Aorta (tissue), 5 donors: Measurements from ENCODE around the gene KIRREL2. TPM values are rescaled to one million over a fixed set of nuclear protein-coding genes. Genes with fewer than 3 reads are reported as not detected.

ENCODE experiments used
- ATAC-seq: fragments of 200-7000 bp; cut with Tn5 transposase; one replicate; pipeline ENCODE4 v1.9.1; 2022; ENCODE audit warnings: moderate library complexity; ENCODE audit not compliant: low FRiP score
- DNase-seq, 2 donors: peaks; one replicate each; pipeline ENCODE4 v3.0.0-alpha.2; 2020
- H3K27ac ChIP-seq, 2 donors: one replicate each; pipeline ENCODE4 v1.5.1; 2013; ENCODE audit warnings: low read length in 2 of 2, mild to moderate bottlenecking in 2 of 2, moderate library complexity in 2 of 2, control low read depth in 1 of 2, inconsistent platforms in 1 of 2, low read depth in 1 of 2
- H3K27me3 ChIP-seq, 2 donors: one replicate each; pipeline ENCODE4 v1.6.1; 2013; ENCODE audit warnings: control low read depth in 1 of 2, low read length in 1 of 2, mild to moderate bottlenecking in 1 of 2, moderate library complexity in 1 of 2; ENCODE audit not compliant: insufficient read depth in 2 of 2, control insufficient read depth in 1 of 2
- H3K36me3 ChIP-seq, 2 donors: one replicate each; pipeline ENCODE4 v1.6.1; 2013; ENCODE audit warnings: control low read depth in 1 of 2, low read length in 1 of 2, mild to moderate bottlenecking in 1 of 2; ENCODE audit not compliant: insufficient read depth in 2 of 2, control insufficient read depth in 1 of 2
- H3K4me1 ChIP-seq, 2 donors: one replicate each; pipeline ENCODE4 v1.6.1; 2013; ENCODE audit warnings: low read length in 2 of 2, control low read depth in 1 of 2, mild to moderate bottlenecking in 1 of 2, moderate library complexity in 1 of 2; ENCODE audit not compliant: insufficient read depth in 2 of 2, control insufficient read depth in 1 of 2
- H3K4me3 ChIP-seq, 2 donors: one replicate each; pipeline ENCODE4 v1.5.1; 2013; ENCODE audit warnings: low read length in 2 of 2, control low read depth in 1 of 2, mild to moderate bottlenecking in 1 of 2
- H3K9me3 ChIP-seq: one replicate; pipeline ENCODE4 v1.6.1; 2013; ENCODE audit warnings: mild to moderate bottlenecking, low read length; ENCODE audit not compliant: control insufficient read depth
- WGBS, 2 donors: extraction: QIAGEN DNeasy Blood & Tissue Kit; methylation state at CpG; one replicate each; pipeline ENCODE4 v1.1.7; 2013; 5-methylcytosine and 5-hydroxymethylcytosine counted together
- intact Hi-C, 2 donors: fragments of 100-400 bp; cut with DNase I; formaldehyde crosslinking; loops; one replicate each; pipeline versions ENCODE4 v1.14.2 to v1.15.0; 2022
- long read RNA-seq, 2 donors: library from polyadenylated mRNA; unstranded; transcript quantifications; one replicate each; pipeline ENCODE4 v2.0.0, GENCODE V29; 2020 to 2021
- polyA plus RNA-seq, 2 donors: library from polyadenylated mRNA; stranded (reverse); fragments of 200-250 nt; gene quantifications; one replicate each; pipeline ENCODE4 v1.2.3, GENCODE V29; 2013
- total RNA-seq, 2 donors: library from RNA; stranded (reverse); fragmentation: NEBNext Ultra II Directional; extraction: Animal tissue kit (Norgen Biotek cat#: 25700); gene quantifications; one replicate each; pipeline ENCODE4 v1.2.1, GENCODE V29; 2021
- donor health status: healthy with polysubstance abuse.
- donor health status: Bipolar disorder and iron deficiency.
- donor health status: DM: no; HTN: no; CAD: no.
- donor health status: DM: no; HTN: no; CAD: no.
- donor health status: DM: yes; HTN: yes; CAD: no.

KIRREL2 gene
- total RNA-seq: not detected
- under 1 TPM; 0.08 to 0.50 TPM for polyA plus RNA-seq
- long read RNA-seq, donor 1: 0 reads
- long read RNA-seq, donor 2: 0 reads

- Histone ChIP-seq H3K27me3 (no peaks in the 10 kb centered on the region), H3K4me1 (no peaks in the 10 kb centered on the region), H3K27ac (no peak within 1 kb of the TSS), H3K4me3 (peak within 1 kb of the TSS in 1 of 2 donors; percentile 22), H3K36me3 (no peaks in the 10 kb centered on the region), H3K9me3 (peaks cover 2% of the 10 kb centered on the region)
- 0 to 1% methylated on average over 41 to 42 of the region's 42 CpGs for WGBS, 2 donors
- DNase-seq (no peak), ATAC-seq (no peak)
- intact Hi-C loops: no loop called here
Measured at GRCh38 chr19:35856546-35857149, at the start of gene KIRREL2. TSS of gene KIRREL2 (plus strand) at chr19:35856911. CDS start at chr19:35857120, 209 bp downstream.

GRCh38 chr19:35807633-35808032, 49.1 kb upstream of the KIRREL2 start:
- no peak for ATAC-seq
- intact Hi-C loops: no loop called here
- WGBS, 2 donors: 86% methylated on average over 5 of the region's 5 CpGs

GRCh38 chr19:35811317-35812219, 45.1 kb upstream of the KIRREL2 start:
- ATAC-seq (peak; percentile 26), DNase-seq (no peak)
- H3K27ac ChIP-seq: no peak overlapping the region
- WGBS, 2 donors: 62 to 68% methylated on average over 13 to 18 of the region's 18 CpGs
- no peaks in the 10 kb centered on the region for H3K27me3 ChIP-seq
- H3K36me3 ChIP-seq: no peaks in the 10 kb centered on the region
- no peak overlapping the region for H3K4me3 ChIP-seq
- H3K9me3 ChIP-seq: no peaks in the 10 kb centered on the region
- intact Hi-C loops: no loop called here
- H3K4me1 ChIP-seq: no peaks in the 10 kb centered on the region

More at GRCh38 chr19:35807633-35808032, 49.1 kb upstream of the KIRREL2 start:
- no peaks in the 10 kb centered on the region for H3K36me3 ChIP-seq
- no peaks in the 10 kb centered on the region for H3K4me1 ChIP-seq
- H3K9me3 ChIP-seq: no peaks in the 10 kb centered on the region
- H3K27me3 ChIP-seq: no peaks in the 10 kb centered on the region
- no peak for DNase-seq
- no peak overlapping the region for H3K27ac ChIP-seq
- no peak overlapping the region for H3K4me3 ChIP-seq

- ATAC-seq (no peak), DNase-seq (no peak)
- no peaks in the 10 kb centered on the region for H3K9me3 ChIP-seq
- H3K36me3 ChIP-seq: no peaks in the 10 kb centered on the region
- intact Hi-C loops: no loop called here
- H3K27me3 ChIP-seq: no peaks in the 10 kb centered on the region
- H3K27ac ChIP-seq: no peak within 1 kb of the TSS
- no peak within 1 kb of the TSS for H3K4me3 ChIP-seq
- 60 to 62% methylated on average over 26 of the region's 26 CpGs for WGBS, 2 donors
- no peaks in the 10 kb centered on the region for H3K4me1 ChIP-seq
Measured at GRCh38 chr19:35812220-35813042, 44.3 kb upstream of the KIRREL2 start, which contains the start of gene PRODH2. TSS of gene PRODH2 (minus strand) at chr19:35812845. CDS start at chr19:35812805, 40 bp downstream.

GRCh38 chr19:35813043-35813890, 43.4 kb upstream of the KIRREL2 start:
- H3K36me3 ChIP-seq: no peaks in the 10 kb centered on the region
- ATAC-seq (no peak), DNase-seq (no peak)
- no peak overlapping the region for H3K4me3 ChIP-seq
- intact Hi-C loops: no loop called here
- no peaks in the 10 kb centered on the region for H3K9me3 ChIP-seq
- H3K27ac ChIP-seq: no peak overlapping the region
- H3K4me1 ChIP-seq: no peaks in the 10 kb centered on the region
- H3K27me3 ChIP-seq: no peaks in the 10 kb centered on the region
- WGBS, 2 donors: 82% methylated on average over 11 of the region's 11 CpGs

GRCh38 chr19:35816262-35816661, 40.4 kb upstream of the KIRREL2 start:
- Histone ChIP-seq H3K4me3 (no peak overlapping the region), H3K4me1 (no peaks in the 10 kb centered on the region), H3K27me3 (no peaks in the 10 kb centered on the region), H3K36me3 (no peaks in the 10 kb centered on the region), H3K9me3 (no peaks in the 10 kb centered on the region), H3K27ac (no peak overlapping the region)
- DNase-seq (no peak), ATAC-seq (no peak)
- intact Hi-C loops: no loop called here
- 27 to 36% methylated on average over 6 of the region's 6 CpGs for WGBS, 2 donors

- ATAC-seq (no peak), DNase-seq (no peak)
- 68 to 76% methylated on average over 9 of the region's 9 CpGs for WGBS, 2 donors
- no peaks in the 10 kb centered on the region for H3K9me3 ChIP-seq
- no peaks in the 10 kb centered on the region for H3K27me3 ChIP-seq
- H3K36me3 ChIP-seq: no peaks in the 10 kb centered on the region
- intact Hi-C loops: no loop called here
- H3K27ac ChIP-seq: no peak overlapping the region
- no peaks in the 10 kb centered on the region for H3K4me1 ChIP-seq
- H3K4me3 ChIP-seq: no peak overlapping the region
Measured at GRCh38 chr19:35816846-35817245, 39.9 kb upstream of the KIRREL2 start.

- intact Hi-C loops: no loop called here
- 57 to 75% methylated on average over 3 of the region's 3 CpGs for WGBS, 2 donors
- no peak overlapping the region for H3K4me3 ChIP-seq
- DNase-seq: no peak
- no peak overlapping the region for H3K27ac ChIP-seq
- no peaks in the 10 kb centered on the region for H3K27me3 ChIP-seq
- no peaks in the 10 kb centered on the region for H3K36me3 ChIP-seq
- H3K4me1 ChIP-seq: no peaks in the 10 kb centered on the region
- H3K9me3 ChIP-seq: no peaks in the 10 kb centered on the region
- no peak for ATAC-seq
Measured at GRCh38 chr19:35818445-35818844, 38.3 kb upstream of the KIRREL2 start.
